HepG2 (cell line): ENCODE measurements around the gene SLC6A9.

Experiments
- RELA ChIP-seq: sonication (generic); formaldehyde crosslinking; IDR thresholded peaks from 2 replicates; pipeline ENCODE4 v1.4.0; 2020; ENCODE audit warnings: missing genetic modification reagents
- TOE1 ChIP-seq: sonication (generic); formaldehyde crosslinking; IDR thresholded peaks from 2 replicates; pipeline ENCODE4 v1.4.0; 2020; ENCODE audit warnings: mild to moderate bottlenecking, missing genetic modification reagents
- ZNF24 ChIP-seq: fragments of 450-650 bp; IDR thresholded peaks from 2 replicates; pipeline ENCODE4 v1.6.1; 2017; ENCODE audit warnings: antibody characterized with exemption, mild to moderate bottlenecking
- TF ChIP-seq, protein P1 (sequence below): conservative IDR thresholded peaks from 2 replicates; pipeline ENCODE4 v1.6.1; 2018; ENCODE audit warnings: missing genetic modification reagents
- TF ChIP-seq, protein P2 (sequence below): sonication (generic); formaldehyde crosslinking; IDR thresholded peaks from 2 replicates; pipeline ENCODE4 v1.5.0; 2020; ENCODE audit warnings: mild to moderate bottlenecking, missing genetic modification reagents, moderate library complexity

DNA sequence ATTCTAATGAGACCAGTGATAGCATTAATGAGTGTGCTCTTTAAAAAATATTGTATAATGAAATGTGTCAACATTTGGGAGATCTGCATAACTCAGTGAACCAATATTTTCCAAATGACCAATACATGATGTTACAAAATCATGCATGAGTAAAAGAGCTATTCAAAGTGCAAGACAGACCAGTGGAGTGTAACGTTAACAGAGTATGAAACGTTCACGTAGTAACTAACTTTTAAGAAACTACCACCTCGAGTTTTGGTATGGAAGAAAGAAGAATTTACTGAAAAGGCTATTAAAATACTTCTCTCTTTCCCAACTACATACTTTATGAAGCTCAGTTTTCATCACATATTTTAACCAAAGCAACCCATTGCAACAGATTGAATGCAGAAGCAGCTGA, 9.6 kb upstream of the SLC6A9 start:
- TF ChIP-seq, protein P1, sequence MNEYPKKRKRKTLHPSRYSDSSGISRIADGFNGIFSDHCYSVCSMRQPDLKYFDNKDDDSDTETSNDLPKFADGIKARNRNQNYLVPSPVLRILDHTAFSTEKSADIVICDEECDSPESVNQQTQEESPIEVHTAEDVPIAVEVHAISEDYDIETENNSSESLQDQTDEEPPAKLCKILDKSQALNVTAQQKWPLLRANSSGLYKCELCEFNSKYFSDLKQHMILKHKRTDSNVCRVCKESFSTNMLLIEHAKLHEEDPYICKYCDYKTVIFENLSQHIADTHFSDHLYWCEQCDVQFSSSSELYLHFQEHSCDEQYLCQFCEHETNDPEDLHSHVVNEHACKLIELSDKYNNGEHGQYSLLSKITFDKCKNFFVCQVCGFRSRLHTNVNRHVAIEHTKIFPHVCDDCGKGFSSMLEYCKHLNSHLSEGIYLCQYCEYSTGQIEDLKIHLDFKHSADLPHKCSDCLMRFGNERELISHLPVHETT (CRISPR knock-in tag) = no peak
- TF ChIP-seq ZNF24 (no peak), RELA (CRISPR knock-in tag) (no peak), TOE1 (CRISPR knock-in tag) (no peak)
- TF ChIP-seq, protein P2, sequence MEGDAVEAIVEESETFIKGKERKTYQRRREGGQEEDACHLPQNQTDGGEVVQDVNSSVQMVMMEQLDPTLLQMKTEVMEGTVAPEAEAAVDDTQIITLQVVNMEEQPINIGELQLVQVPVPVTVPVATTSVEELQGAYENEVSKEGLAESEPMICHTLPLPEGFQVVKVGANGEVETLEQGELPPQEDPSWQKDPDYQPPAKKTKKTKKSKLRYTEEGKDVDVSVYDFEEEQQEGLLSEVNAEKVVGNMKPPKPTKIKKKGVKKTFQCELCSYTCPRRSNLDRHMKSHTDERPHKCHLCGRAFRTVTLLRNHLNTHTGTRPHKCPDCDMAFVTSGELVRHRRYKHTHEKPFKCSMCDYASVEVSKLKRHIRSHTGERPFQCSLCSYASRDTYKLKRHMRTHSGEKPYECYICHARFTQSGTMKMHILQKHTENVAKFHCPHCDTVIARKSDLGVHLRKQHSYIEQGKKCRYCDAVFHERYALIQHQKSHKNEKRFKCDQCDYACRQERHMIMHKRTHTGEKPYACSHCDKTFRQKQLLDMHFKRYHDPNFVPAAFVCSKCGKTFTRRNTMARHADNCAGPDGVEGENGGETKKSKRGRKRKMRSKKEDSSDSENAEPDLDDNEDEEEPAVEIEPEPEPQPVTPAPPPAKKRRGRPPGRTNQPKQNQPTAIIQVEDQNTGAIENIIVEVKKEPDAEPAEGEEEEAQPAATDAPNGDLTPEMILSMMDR (CRISPR knock-in tag) = no peak
